Ovary (tissue), 3 donors: ENCODE measurements around the gene LAMA2.

Experiments used
- EP300 ChIP-seq: sonication (generic); formaldehyde crosslinking; IDR thresholded peaks from one replicate; pipeline ENCODE4 v1.6.1; 2017; ENCODE audit warnings: antibody characterized with exemption
- POLR2A ChIP-seq: fragments of 450-650 bp; IDR thresholded peaks from one replicate; pipeline ENCODE4 v1.6.1; 2017; ENCODE audit warnings: antibody characterized with exemption, mild to moderate bottlenecking, moderate library complexity
- TF ChIP-seq, protein P1 (sequence below), 3 donors: fragments of 450-650 bp in 2 of 3; fragments of 200-600 bp in 1 of 3; IDR thresholded peaks; one replicate each; pipeline versions ENCODE4 v1.5.1 to v1.8.0; 2016 to 2022; ENCODE audit warnings: antibody characterized with exemption in 3 of 3, mild to moderate bottlenecking in 1 of 3
- donor health status: DM: no; HTN: no; CAD: no.

DNA sequence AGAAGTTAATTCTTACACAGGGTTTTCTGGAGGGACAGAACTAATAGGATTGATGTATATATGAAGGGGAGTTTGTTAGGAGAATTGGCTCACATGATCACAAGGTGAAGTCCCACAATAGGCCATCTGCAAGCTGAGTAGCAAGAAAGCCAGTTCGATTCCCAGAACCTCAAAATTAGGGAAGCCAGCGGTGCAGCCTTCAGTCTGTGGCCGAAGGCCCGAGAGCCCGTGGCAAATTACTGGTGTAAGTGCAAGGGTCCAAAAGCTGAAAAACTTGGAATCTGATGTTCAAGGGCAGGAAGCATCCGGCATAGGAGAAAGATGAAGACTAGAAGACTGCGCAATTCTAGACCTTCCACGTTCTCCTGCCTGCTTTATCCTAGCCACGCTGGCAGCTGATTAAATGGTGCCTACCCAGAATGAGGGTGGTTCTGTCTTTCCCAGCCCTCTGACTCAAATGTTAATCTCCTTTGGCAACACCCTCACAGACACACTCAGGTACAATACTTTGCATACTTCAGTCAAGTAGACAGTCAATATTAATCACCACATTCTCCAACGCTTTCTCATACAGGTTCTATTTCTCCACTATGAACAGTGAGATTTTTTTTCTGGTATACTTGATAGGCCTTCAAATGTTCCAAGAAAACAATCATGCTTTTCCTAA is 357.0 kb downstream of the LAMA2 start:
- TF ChIP-seq, protein P1, sequence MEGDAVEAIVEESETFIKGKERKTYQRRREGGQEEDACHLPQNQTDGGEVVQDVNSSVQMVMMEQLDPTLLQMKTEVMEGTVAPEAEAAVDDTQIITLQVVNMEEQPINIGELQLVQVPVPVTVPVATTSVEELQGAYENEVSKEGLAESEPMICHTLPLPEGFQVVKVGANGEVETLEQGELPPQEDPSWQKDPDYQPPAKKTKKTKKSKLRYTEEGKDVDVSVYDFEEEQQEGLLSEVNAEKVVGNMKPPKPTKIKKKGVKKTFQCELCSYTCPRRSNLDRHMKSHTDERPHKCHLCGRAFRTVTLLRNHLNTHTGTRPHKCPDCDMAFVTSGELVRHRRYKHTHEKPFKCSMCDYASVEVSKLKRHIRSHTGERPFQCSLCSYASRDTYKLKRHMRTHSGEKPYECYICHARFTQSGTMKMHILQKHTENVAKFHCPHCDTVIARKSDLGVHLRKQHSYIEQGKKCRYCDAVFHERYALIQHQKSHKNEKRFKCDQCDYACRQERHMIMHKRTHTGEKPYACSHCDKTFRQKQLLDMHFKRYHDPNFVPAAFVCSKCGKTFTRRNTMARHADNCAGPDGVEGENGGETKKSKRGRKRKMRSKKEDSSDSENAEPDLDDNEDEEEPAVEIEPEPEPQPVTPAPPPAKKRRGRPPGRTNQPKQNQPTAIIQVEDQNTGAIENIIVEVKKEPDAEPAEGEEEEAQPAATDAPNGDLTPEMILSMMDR (IDR thresholded peaks at IDR 0.05), result no peak
- TF ChIP-seq POLR2A (no peak), EP300 (no peak)
